Gastrocnemius medialis (tissue), 4 donors: ENCODE results near the gene CAMSAP1.

Experiments
- POLR2A ChIP-seq, 2 donors: fragments of 450-650 bp; IDR thresholded peaks; one replicate each; pipeline ENCODE4 v1.6.1; 2017; ENCODE audit warnings: antibody characterized with exemption in 2 of 2, mild to moderate bottlenecking in 2 of 2, moderate library complexity in 2 of 2
- TF ChIP-seq, protein P1 (sequence below), 5 experiments: fragments of 450-650 bp in 3 of 5; fragments of 200-600 bp in 2 of 5; sonication (generic) in 2 of 5; IDR thresholded peaks in 4 of 5; conservative IDR thresholded peaks in 1 of 5; 1 replicate in 4 of 5; 2 replicates in 1 of 5; pipeline ENCODE4 v1.5.1; 2016 to 2019; ENCODE audit warnings: antibody characterized with exemption in 5 of 5, mild to moderate bottlenecking in 3 of 5, moderate library complexity in 3 of 5

DNA sequence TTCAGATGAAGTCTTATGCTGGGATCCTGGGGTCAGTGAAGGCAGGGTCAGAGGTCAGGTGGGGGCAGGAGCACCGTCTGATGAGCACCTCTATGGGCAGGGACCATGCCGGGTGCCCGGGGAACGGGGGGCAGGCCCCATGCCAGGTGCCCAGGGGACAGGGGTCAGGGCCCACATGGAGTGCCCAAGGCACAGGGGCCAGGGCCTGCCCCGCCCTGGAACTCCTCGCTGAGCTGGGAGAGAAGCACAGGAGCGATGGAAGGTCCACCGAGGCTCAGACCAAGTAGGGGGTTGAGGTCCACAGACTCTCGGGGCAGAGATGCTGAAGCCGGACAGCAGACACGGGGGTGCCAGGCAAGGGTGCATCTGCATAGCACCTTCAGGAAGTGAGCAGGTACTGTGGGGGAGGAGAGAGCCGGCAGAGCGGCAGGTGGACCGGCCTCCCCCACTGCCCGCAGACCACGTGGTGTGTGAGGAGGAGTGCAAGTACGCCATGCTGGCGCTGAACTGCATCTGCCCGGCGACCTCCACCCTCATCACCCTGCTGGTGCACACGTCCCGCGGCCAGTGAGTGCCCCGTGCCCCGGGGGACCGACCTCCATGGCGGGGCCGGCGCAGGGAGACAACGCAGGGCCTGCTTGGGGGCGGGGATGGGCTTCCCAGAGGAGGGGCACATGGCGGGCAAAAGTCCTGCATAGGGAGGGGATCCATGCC lies 137.7 kb downstream of the CAMSAP1 start:
- TF ChIP-seq, protein P1, sequence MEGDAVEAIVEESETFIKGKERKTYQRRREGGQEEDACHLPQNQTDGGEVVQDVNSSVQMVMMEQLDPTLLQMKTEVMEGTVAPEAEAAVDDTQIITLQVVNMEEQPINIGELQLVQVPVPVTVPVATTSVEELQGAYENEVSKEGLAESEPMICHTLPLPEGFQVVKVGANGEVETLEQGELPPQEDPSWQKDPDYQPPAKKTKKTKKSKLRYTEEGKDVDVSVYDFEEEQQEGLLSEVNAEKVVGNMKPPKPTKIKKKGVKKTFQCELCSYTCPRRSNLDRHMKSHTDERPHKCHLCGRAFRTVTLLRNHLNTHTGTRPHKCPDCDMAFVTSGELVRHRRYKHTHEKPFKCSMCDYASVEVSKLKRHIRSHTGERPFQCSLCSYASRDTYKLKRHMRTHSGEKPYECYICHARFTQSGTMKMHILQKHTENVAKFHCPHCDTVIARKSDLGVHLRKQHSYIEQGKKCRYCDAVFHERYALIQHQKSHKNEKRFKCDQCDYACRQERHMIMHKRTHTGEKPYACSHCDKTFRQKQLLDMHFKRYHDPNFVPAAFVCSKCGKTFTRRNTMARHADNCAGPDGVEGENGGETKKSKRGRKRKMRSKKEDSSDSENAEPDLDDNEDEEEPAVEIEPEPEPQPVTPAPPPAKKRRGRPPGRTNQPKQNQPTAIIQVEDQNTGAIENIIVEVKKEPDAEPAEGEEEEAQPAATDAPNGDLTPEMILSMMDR (IDR thresholded peaks at IDR 0.05 in 4 of 5, conservative IDR thresholded peaks at IDR 0.05 in 1 of 5): no peak
- no peak for TF ChIP-seq POLR2A (IDR thresholded peaks at IDR 0.05)
